DOHH2 (cell line): Measurements from ENCODE around the gene LAMA4.

ENCODE experiments used
- H3F3A ChIP-seq: fragments of 200-600 bp; sonication (generic), shearing (Covaris generic); 2 replicates; pipeline ENCODE4 v1.6.0; 2016; ENCODE audit warnings: antibody characterized with exemption, mild to moderate bottlenecking; ENCODE audit not compliant: control insufficient read depth, insufficient read depth
- H3K27ac ChIP-seq: fragments of 200-600 bp; sonication (generic); 2 replicates; pipeline ENCODE4 v1.5.1; 2014; ENCODE audit warnings: low read depth, mild to moderate bottlenecking, low read length, moderate library complexity
- H3K27me3 ChIP-seq: fragments of 200-600 bp; sonication (generic); 2 replicates; pipeline ENCODE4 v1.6.1; 2014; ENCODE audit warnings: mild to moderate bottlenecking, low read length, mixed read lengths; ENCODE audit not compliant: control insufficient read depth
- H3K36me3 ChIP-seq: fragments of 200-600 bp; sonication (generic); 2 replicates; pipeline ENCODE4 v1.6.1; 2014; ENCODE audit warnings: mild to moderate bottlenecking, low read length, moderate library complexity, mixed read lengths; ENCODE audit not compliant: control insufficient read depth
- H3K4me1 ChIP-seq: fragments of 200-600 bp; sonication (generic); 2 replicates; pipeline ENCODE4 v1.6.1; 2014; ENCODE audit warnings: mild to moderate bottlenecking, low read length, mixed read lengths; ENCODE audit not compliant: control insufficient read depth
- H3K4me2 ChIP-seq: fragments of 200-600 bp; sonication (generic); 2 replicates; pipeline ENCODE4 v1.6.0; 2014; ENCODE audit warnings: mild to moderate bottlenecking, low read length, moderate library complexity
- H3K4me3 ChIP-seq: fragments of 200-600 bp; sonication (generic); 2 replicates; pipeline ENCODE4 v1.5.1; 2014; ENCODE audit warnings: mild to moderate bottlenecking, low read length, mixed read lengths
- H3K79me2 ChIP-seq: fragments of 200-600 bp; sonication (generic); 2 replicates; pipeline ENCODE4 v1.6.1; 2014; ENCODE audit warnings: mild to moderate bottlenecking, low read length, mixed read lengths; ENCODE audit not compliant: control insufficient read depth
- H3K9me2 ChIP-seq: fragments of 200-600 bp; sonication (generic); replicated peaks from 2 replicates; pipeline ENCODE4 v1.6.1; 2014; ENCODE audit warnings: mild to moderate bottlenecking, low read length, mixed read lengths; ENCODE audit not compliant: control insufficient read depth
- H3K9me3 ChIP-seq: fragments of 200-600 bp; sonication (generic); 2 replicates; pipeline ENCODE4 v1.6.1; 2014; ENCODE audit warnings: antibody characterized with exemption, low read length, mixed read lengths; ENCODE audit not compliant: control insufficient read depth, insufficient read depth
- H4K20me1 ChIP-seq: fragments of 200-600 bp; sonication (generic); 2 replicates; pipeline ENCODE4 v1.6.0; 2014; ENCODE audit warnings: low read depth, mild to moderate bottlenecking, antibody characterized with exemption, low read length, moderate library complexity; ENCODE audit not compliant: control insufficient read depth, insufficient read depth
- CTCF ChIP-seq: fragments of 200-600 bp; sonication (generic); IDR thresholded peaks from one replicate; pipeline ENCODE4 v1.5.1; 2014; ENCODE audit warnings: antibody characterized with exemption, mild to moderate bottlenecking, low read depth, low read length; ENCODE audit not compliant: poor library complexity, severe bottlenecking
- EZH2phosphoT487 ChIP-seq: fragments of 200-600 bp; sonication (generic); IDR thresholded peaks from 2 replicates; pipeline ENCODE4 v1.6.1; 2017; ENCODE audit warnings: borderline replicate concordance, mild to moderate bottlenecking, antibody characterized with exemption, low read length, moderate library complexity, mixed read lengths

LAMA4 gene

GRCh38 chr6:112296122-112296521, 41.8 kb upstream of the LAMA4 start:
- Histone ChIP-seq H3K4me1 (no peaks in the 10 kb centered on the region), H3K27me3 (peaks cover under 1% of the 10 kb centered on the region), H4K20me1 (no peaks in the 10 kb centered on the region), H3K4me3 (no peak overlapping the region), H3K4me2 (no peak overlapping the region), H3K9me3 (no peaks in the 10 kb centered on the region), H3F3A (no peaks in the 10 kb centered on the region), H3K9me2 (no peaks in the 10 kb centered on the region), H3K36me3 (no peaks in the 10 kb centered on the region), H3K27ac (no peak overlapping the region), H3K79me2 (no peaks in the 10 kb centered on the region)
- no peak for TF ChIP-seq EZH2phosphoT487
- peak; percentile 45 for TF ChIP-seq CTCF

- Histone ChIP-seq H3K27me3 (no peaks in the 10 kb centered on the region), H3K36me3 (no peaks in the 10 kb centered on the region), H4K20me1 (no peaks in the 10 kb centered on the region), H3K9me2 (no peaks in the 10 kb centered on the region), H3K27ac (no peak overlapping the region), H3K9me3 (no peaks in the 10 kb centered on the region), H3K4me2 (no peak overlapping the region), H3K4me1 (no peaks in the 10 kb centered on the region), H3F3A (no peaks in the 10 kb centered on the region), H3K79me2 (no peaks in the 10 kb centered on the region), H3K4me3 (no peak overlapping the region)
- TF ChIP-seq EZH2phosphoT487 = no peak
Observed at GRCh38 chr6:112291161-112291762, 36.9 kb upstream of the LAMA4 start.

- no peak overlapping the region for H3K27ac ChIP-seq
Observed at GRCh38 chr6:112289038-112289566, 34.7 kb upstream of the LAMA4 start.

More at GRCh38 chr6:112289038-112289566, 34.7 kb upstream of the LAMA4 start:
- Histone ChIP-seq H3K4me1 (no peaks in the 10 kb centered on the region), H3K79me2 (no peaks in the 10 kb centered on the region), H4K20me1 (no peaks in the 10 kb centered on the region), H3F3A (no peaks in the 10 kb centered on the region), H3K9me2 (no peaks in the 10 kb centered on the region), H3K27me3 (no peaks in the 10 kb centered on the region), H3K4me2 (no peak overlapping the region), H3K4me3 (no peak overlapping the region), H3K36me3 (no peaks in the 10 kb centered on the region), H3K9me3 (no peaks in the 10 kb centered on the region)
- TF ChIP-seq CTCF (no peak), EZH2phosphoT487 (no peak)
